Colon (tissue), 2 donors: ENCODE measurements around the gene CAVIN3.

ENCODE experiments used
- FAIRE-seq: peaks from 2 replicates; lab custom pipeline; 2012; peaks lifted over from hg19 to GRCh38; lab: Jason Lieb, UNC
- donor health status: control.
- donor health status: control.

CAVIN3 gene

DNA sequence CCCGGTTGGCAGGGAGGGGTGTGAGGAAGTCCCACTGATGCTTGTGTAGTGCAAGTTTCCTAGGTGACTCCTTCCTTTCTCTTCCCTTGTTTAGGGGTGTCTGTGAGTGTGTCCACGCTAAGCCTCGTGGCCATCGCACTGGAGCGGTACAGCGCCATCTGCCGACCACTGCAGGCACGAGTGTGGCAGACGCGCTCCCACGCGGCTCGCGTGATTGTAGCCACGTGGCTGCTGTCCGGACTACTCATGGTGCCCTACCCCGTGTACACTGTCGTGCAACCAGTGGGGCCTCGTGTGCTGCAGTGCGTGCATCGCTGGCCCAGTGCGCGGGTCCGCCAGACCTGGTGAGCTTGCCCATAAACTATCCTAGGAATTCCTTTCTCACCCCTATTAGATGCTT, 50.3 kb downstream of the CAVIN3 start:
- FAIRE-seq, result no peak
